Measurements from ENCODE around the gene CEP76. TPM values are rescaled to one million over a fixed set of nuclear protein-coding genes. Genes with fewer than 3 reads are reported as not detected.

CEP76 gene
- total RNA-seq, 2 donors from 2014 or later, result 10.1 to 14.4 TPM

GRCh38 chr18:12686100-12686499 is 16.4 kb downstream of the CEP76 start:
- Mint-ChIP-seq H3K4me1 (ENCODE audit: low read depth in 2 of 2) (no peaks in the 10 kb centered on the region), H3K9me3 (no peaks in the 10 kb centered on the region)
- DNase-seq (ENCODE audit: low spot score), result no peak

DNA sequence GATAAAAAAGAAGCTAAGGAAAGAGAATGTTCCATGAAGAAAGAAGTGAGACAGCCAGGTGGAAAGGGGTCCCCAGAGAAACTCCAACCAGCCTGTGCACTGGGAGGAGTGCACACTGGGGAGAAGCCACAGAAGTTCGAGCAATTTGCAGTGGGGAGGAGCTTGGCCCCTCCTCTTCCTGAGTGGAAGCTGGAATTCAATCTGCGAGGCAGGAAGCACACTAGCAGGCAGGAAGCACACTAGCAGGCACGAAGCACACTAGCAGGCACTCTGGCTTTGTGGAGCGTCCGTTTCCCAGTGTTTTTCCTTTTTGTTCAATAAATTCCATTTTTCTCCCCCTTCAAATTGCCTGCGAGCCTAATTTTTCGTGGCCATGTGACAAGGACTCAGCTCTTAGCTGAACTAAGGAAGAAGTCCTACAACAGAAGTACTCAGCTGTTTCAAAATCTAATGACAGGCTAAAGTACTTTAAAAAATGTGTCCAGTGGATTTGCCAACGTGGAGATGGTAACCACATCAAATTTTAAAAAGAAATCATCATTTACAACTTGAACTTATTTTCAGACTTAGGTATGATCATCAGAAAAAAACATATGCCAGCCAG is 23.2 kb downstream of the CEP76 start:
- Mint-ChIP-seq H3K4me3 (no peak overlapping the region), H3K9me3 (no peaks in the 10 kb centered on the region), H3K27ac (peak overlapping the region in 1 of 2 donors; percentile 10), H3K36me3 (no peaks in the 10 kb centered on the region), H3K27me3 (no peaks in the 10 kb centered on the region), H3K4me1 (ENCODE audit: low read depth in 2 of 2) (peaks cover 4 to 6% of the 10 kb centered on the region in 2 donors)
- DNase-seq (ENCODE audit: low spot score) (no peak), ATAC-seq (no peak)

More at GRCh38 chr18:12686100-12686499, 16.4 kb downstream of the CEP76 start:
- Mint-ChIP-seq H3K27ac (no peak overlapping the region), H3K36me3 (no peaks in the 10 kb centered on the region), H3K27me3 (no peaks in the 10 kb centered on the region), H3K4me3 (no peak overlapping the region)
- no peak for ATAC-seq

DNA sequence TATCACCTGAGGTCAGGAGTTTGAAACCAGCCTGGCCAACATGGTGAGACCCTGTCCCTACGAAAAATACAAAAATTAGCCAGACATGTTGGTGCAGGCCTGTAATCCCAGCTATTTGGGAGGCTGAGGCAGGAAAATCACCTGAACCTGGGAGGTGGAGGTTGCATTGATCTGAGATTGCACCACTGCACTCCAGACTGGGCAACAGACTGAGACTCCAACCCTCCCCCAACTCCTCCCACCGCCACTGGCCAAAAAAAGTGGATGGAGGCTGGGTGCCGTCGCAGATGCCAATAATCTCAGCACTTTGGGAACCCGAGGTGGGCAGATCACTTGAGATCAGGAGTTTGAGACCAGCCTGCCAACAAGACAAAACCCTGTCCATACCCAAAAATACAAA is 34.5 kb downstream of the CEP76 start:
- H3K27me3 Mint-ChIP-seq, result no peaks in the 10 kb centered on the region
- H3K27ac Mint-ChIP-seq, result no peak overlapping the region
- H3K36me3 Mint-ChIP-seq, result no peaks in the 10 kb centered on the region
- H3K4me3 Mint-ChIP-seq, result no peak overlapping the region
- ATAC-seq (no peak), DNase-seq (ENCODE audit: low spot score) (no peak)
- no peaks in the 10 kb centered on the region for H3K9me3 Mint-ChIP-seq
- no peaks in the 10 kb centered on the region for H3K4me1 Mint-ChIP-seq (ENCODE audit: low read depth in 2 of 2)

DNA sequence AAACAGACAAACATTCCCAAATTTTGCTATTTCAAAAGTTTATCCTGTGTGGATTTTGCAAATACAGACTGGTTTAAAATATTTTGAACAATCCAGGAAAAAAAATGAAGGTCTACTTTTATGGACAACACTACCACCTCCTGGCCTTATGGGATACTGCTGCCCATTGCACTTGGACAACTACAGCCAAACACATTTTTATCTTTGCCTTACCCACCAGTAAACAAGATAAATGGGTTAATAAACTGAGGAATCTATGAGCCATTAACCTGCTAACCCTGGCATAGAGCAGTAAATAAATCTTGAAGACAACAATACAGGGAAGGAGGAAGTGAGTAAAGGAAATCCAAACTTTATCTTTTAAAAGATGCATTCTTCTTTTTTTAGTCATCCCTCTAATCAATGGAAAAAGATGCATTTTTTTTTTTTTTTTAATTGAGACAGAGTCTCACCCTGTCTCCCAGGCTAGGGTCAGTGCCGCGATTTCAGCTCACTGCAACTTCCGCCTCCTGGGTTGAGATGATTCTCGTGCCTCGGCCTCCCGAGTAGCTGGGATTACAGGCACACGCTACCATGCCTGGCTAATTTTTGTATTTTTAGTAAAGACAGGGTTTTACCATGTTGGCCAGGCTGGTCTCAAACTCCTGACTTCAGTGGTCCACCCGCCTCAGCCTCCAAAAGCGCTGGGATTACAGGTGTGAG is 42.5 kb downstream of the CEP76 start:
- H3K4me1 Mint-ChIP-seq (ENCODE audit: low read depth in 2 of 2), result peaks cover 13 to 18% of the 10 kb centered on the region in 2 donors
- H3K27ac Mint-ChIP-seq, result no peak overlapping the region
- H3K36me3 Mint-ChIP-seq, result no peaks in the 10 kb centered on the region
- peaks cover 3% of the 10 kb centered on the region in 2 donors for H3K27me3 Mint-ChIP-seq
- ATAC-seq (no peak), DNase-seq (ENCODE audit: low spot score) (no peak)
- H3K9me3 Mint-ChIP-seq, result no peaks in the 10 kb centered on the region
- no peak overlapping the region for H3K4me3 Mint-ChIP-seq

DNA sequence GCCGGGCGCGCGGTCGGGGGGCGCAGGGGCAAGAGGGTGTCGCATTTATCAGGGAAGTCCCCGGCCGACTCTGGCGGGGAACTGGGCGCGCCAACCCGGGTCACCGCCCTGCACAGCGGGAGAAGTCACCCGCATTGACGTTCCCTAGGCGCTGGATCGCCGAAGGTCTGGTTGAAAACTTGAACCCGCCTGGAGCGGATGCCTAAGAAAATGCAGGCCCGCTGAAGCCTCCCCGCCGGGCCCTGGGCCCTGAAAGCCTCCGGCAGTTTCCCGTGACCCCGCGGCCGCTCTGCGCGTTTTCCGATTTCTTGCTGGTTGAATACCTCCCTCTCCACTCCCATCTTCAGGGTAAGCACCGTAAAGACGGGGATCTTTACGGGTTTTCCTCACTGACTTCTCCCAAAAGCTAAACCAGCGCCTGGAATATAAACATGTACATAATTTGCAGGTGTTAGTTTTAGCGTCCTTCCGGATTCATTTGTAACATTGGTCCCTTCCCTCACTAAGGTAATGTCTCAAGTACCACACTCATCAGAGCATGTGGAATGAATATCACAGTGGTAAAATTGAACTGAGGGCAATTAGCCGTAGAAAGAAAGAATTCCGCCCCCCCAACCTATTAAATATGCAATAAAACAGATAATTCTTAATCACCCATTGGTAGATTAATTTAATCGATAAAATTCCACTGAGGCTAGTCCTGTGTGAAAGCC is 43.9 kb downstream of the CEP76 start:
- H3K36me3 Mint-ChIP-seq, result no peaks in the 10 kb centered on the region
- H3K4me1 Mint-ChIP-seq (ENCODE audit: low read depth in 2 of 2), result peaks cover 14 to 21% of the 10 kb centered on the region in 2 donors
- no peaks in the 10 kb centered on the region for H3K9me3 Mint-ChIP-seq
- DNase-seq (ENCODE audit: low spot score) (no peak), ATAC-seq (no peak)
- H3K27me3 Mint-ChIP-seq, result peaks cover 3 to 7% of the 10 kb centered on the region in 2 donors
- H3K4me3 Mint-ChIP-seq, result peak overlapping the region; percentile 91
- peak overlapping the region; percentile 66 to 69 for H3K27ac Mint-ChIP-seq

DNA sequence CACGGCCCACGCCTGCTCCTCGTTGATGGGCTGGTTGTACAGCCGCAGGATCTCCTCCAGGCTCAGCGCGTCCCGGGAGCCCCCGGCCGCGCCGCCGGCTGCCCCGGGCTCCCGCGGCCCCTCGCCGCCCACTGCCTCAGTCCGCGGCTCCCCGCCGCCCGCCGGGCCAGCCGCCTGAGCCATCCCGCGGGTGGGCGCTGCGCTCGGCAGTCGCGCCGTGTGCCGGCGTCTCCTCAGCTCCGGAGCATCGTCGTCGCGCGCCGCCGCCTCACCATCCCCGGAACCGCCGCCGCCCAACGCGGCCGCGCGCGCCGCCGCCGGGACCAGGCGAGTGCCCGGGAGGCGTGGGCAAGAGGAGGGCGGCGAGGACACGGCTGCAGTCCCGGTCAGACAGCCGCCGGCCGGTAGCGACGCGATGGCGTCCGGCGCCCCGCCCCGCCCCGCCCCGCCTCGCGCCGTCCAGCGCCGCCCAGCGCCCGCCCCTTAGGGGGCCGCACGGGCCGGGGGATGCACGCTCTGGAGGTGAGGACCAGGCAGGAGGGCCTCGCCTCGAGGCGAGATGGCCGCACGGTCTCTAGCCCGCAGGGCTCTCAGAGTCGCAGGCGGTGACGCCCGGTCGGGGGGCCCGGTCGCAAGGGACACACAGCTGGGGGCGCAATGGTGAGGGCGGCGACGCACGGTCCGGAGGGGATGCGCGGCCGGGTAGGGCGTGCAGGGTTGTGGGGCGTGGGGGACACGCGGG is 44.7 kb downstream of the CEP76 start, which contains the start of gene SPIRE1:
Gene SPIRE1, minus strand, starts transcription at position 424 of the 742 bp plus-strand sequence. Its CDS starts 241 bp downstream, at position 183.
- no peaks in the 10 kb centered on the region for H3K9me3 Mint-ChIP-seq

DNA sequence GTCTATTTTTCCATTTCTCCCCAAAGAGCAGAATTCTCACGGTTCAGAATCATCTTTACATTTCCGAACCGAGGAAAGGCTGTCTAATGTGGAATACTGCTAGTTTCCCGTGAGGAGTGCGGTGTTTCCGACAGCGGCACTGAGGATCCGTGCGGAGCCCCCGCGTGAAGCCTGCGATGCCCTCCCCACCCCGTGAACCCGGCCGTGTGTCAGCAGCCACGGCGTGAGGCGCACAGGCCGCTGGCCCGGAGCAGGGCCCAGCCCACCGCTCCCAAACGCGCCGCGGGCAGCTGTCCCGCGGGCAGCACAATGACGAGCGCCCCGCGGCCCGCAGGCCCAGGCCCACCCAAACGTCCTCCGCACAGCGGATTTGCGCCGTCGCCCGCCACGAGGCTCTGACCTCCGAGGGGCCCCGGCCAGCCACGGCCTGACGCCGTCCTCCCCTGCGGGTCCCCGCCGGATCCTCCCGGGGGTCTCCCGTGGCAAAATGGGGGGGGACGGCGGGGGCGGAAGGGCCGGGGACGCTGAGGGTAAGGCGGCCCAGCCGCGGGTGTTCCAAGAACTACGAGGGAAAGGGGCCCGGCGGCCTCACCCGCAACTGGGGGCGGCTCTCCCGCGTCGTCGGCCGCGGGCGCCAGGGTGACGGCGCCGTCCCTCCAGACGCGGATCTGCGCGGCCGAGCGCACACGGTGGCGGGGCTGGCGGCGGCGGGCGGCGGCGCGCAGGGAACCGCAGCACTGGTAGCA is 45.4 kb downstream of the CEP76 start:
- H3K27ac Mint-ChIP-seq, result peak overlapping the region in 1 of 2 donors; percentile 79
- DNase-seq (ENCODE audit: low spot score) (no peak), ATAC-seq (peak; percentile 76 to 77)
- no peaks in the 10 kb centered on the region for H3K36me3 Mint-ChIP-seq
- no peaks in the 10 kb centered on the region for H3K9me3 Mint-ChIP-seq
- H3K4me3 Mint-ChIP-seq, result peak overlapping the region; percentile 68
- peaks cover 21 to 31% of the 10 kb centered on the region in 2 donors for H3K4me1 Mint-ChIP-seq (ENCODE audit: low read depth in 2 of 2)
- H3K27me3 Mint-ChIP-seq, result peaks cover 8 to 17% of the 10 kb centered on the region in 2 donors

More for the DNA sequence above, 44.7 kb downstream of the CEP76 start, which contains the start of gene SPIRE1:
- ATAC-seq (peak; percentile 85 to 93), DNase-seq (ENCODE audit: low spot score) (peak; percentile 73)
- H3K4me3 Mint-ChIP-seq, result peak within 1 kb of the TSS; percentile 91
- H3K27me3 Mint-ChIP-seq, result peaks cover 8 to 10% of the 10 kb centered on the region in 2 donors
- H3K27ac Mint-ChIP-seq, result peak within 1 kb of the TSS; percentile 66 to 79
- H3K36me3 Mint-ChIP-seq, result no peaks in the 10 kb centered on the region
- H3K4me1 Mint-ChIP-seq (ENCODE audit: low read depth in 2 of 2), result peaks cover 21 to 29% of the 10 kb centered on the region in 2 donors

- H3K4me1 Mint-ChIP-seq (ENCODE audit: low read depth in 2 of 2), result peaks cover 21 to 31% of the 10 kb centered on the region in 2 donors
- peak overlapping the region; percentile 68 for H3K4me3 Mint-ChIP-seq
- H3K27ac Mint-ChIP-seq, result peak overlapping the region in 1 of 2 donors; percentile 79
- peaks cover 8 to 22% of the 10 kb centered on the region in 2 donors for H3K27me3 Mint-ChIP-seq
- DNase-seq (ENCODE audit: low spot score) (no peak), ATAC-seq (no peak)
- no peaks in the 10 kb centered on the region for H3K36me3 Mint-ChIP-seq
- H3K9me3 Mint-ChIP-seq, result no peaks in the 10 kb centered on the region
These were observed 46.0 kb downstream of the CEP76 start for GRCh38 chr18:12656605-12656937.

DNA sequence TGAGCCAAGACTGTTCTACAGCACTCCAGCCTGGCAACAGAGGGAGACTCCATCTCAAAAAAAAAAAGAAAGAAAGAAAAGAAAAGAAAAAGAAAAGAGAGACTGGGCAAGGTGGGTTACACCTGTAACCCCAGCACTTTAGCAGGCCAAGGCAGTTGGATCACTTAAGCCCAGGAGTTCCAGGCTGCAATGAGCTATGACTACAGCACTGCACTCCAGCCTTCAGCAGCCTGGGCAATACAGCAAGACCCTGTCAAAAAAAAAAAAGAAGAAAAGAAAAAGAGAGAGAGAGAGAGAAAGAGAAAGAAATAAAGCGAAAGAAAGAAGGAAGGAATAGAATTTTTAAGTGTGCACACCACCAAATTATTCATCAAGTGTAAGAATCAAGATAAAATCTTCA is 47.6 kb downstream of the CEP76 start:
- DNase-seq (ENCODE audit: low spot score) (no peak), ATAC-seq (no peak)
- Mint-ChIP-seq H3K27me3 (peaks cover 8 to 22% of the 10 kb centered on the region in 2 donors), H3K9me3 (no peaks in the 10 kb centered on the region), H3K27ac (peak overlapping the region in 1 of 2 donors; percentile 26), H3K4me3 (peak overlapping the region; percentile 17), H3K36me3 (no peaks in the 10 kb centered on the region), H3K4me1 (ENCODE audit: low read depth in 2 of 2) (peaks cover 21 to 31% of the 10 kb centered on the region in 2 donors)

- DNase-seq (ENCODE audit: low spot score), result no peak
- Mint-ChIP-seq H3K27ac (peak overlapping the region; percentile 53 to 62), H3K9me3 (no peaks in the 10 kb centered on the region), H3K27me3 (peaks cover 8 to 22% of the 10 kb centered on the region in 2 donors), H3K4me1 (ENCODE audit: low read depth in 2 of 2) (peaks cover 15 to 23% of the 10 kb centered on the region in 2 donors), H3K36me3 (no peaks in the 10 kb centered on the region), H3K4me3 (peak overlapping the region; percentile 14)
- peak in 1 of 2 donors; percentile 54 for ATAC-seq
These were observed 49.6 kb downstream of the CEP76 start for GRCh38 chr18:12652861-12653401.

- Mint-ChIP-seq H3K36me3 (no peaks in the 10 kb centered on the region), H3K27ac (no peak overlapping the region), H3K9me3 (no peaks in the 10 kb centered on the region), H3K27me3 (peaks cover 6 to 22% of the 10 kb centered on the region in 2 donors), H3K4me1 (ENCODE audit: low read depth in 2 of 2) (peaks cover 12 to 20% of the 10 kb centered on the region in 2 donors), H3K4me3 (no peak overlapping the region)
- ATAC-seq (no peak), DNase-seq (ENCODE audit: low spot score) (no peak)
These were observed 50.9 kb downstream of the CEP76 start for GRCh38 chr18:12651651-12652050.

DNA sequence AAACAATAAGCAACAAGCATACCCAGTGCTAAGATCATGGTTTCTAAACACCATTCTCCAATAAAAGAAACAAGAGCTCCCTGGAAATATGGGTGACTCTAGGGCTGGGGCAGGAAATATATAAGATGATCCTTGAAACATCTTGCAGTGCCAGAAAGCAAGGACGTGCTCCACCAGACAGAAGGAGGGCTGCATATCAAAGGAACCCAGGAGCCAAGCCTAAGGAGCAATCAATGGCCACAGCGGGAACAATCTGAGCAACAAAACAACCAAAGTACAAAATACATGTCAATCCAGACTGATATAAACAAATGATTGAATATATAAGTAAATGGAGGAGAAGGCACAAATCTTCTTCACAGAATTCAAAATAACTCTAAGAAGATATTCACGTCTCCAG is 54.8 kb downstream of the CEP76 start:
- Mint-ChIP-seq H3K4me1 (ENCODE audit: low read depth in 2 of 2) (peaks cover 0 to 1% of the 10 kb centered on the region in 2 donors), H3K9me3 (no peaks in the 10 kb centered on the region), H3K4me3 (no peak overlapping the region), H3K27ac (no peak overlapping the region), H3K36me3 (no peaks in the 10 kb centered on the region), H3K27me3 (peaks cover 5 to 11% of the 10 kb centered on the region in 2 donors)
- no peak for ATAC-seq
- DNase-seq (ENCODE audit: low spot score), result no peak

Data from natural killer cell treated with Interleukin-12 subunit alpha and Interleukin-12 subunit beta and Interleukin-15 and Interleukin-18, amount 100 ng/mL, for 72 hours (primary cell).